Memory B cell (primary cell): Measurements from ENCODE around the gene PLXNB2.

Source experiments
- ATAC-seq: fragments of 150-1000 bp; cut with Tn5 transposase; 2 replicates; pipeline ENCODE4 v1.10.0; 2021; ENCODE audit warnings: low read depth, mild to moderate bottlenecking, moderate library complexity
- DNase-seq, 2 donors: peaks; one replicate each; pipeline ENCODE4 v3.0.0; 2022; ENCODE audit warnings: low spot score in 2 of 2
- H3K27ac Mint-ChIP-seq: one replicate; pipeline ENCODE4 v1.8.0; 2022; ENCODE audit warnings: mild to moderate bottlenecking, moderate library complexity, mixed read lengths
- H3K27me3 Mint-ChIP-seq: one replicate; pipeline ENCODE4 v1.8.0; 2022; ENCODE audit warnings: mixed read lengths
- H3K36me3 Mint-ChIP-seq: one replicate; pipeline ENCODE4 v1.8.0; 2022; ENCODE audit warnings: mild to moderate bottlenecking, mixed read lengths
- H3K4me1 Mint-ChIP-seq: one replicate; pipeline ENCODE4 v1.8.0; 2022; ENCODE audit warnings: mixed read lengths
- H3K4me3 Mint-ChIP-seq: one replicate; pipeline ENCODE4 v1.8.0; 2022; ENCODE audit warnings: mild to moderate bottlenecking, moderate library complexity, mixed read lengths
- H3K9me3 Mint-ChIP-seq: one replicate; pipeline ENCODE4 v1.8.0; 2022; ENCODE audit warnings: mixed read lengths

Gene PLXNB2

GRCh38 chr22:50267591-50268390 lies 39.7 kb downstream of the PLXNB2 start:
- DNase-seq (peak in 1 of 2 donors; percentile 44), ATAC-seq (peak; percentile 26)
- H3K9me3 Mint-ChIP-seq, result no peaks in the 10 kb centered on the region
- no peak overlapping the region for H3K27ac Mint-ChIP-seq
- no peak overlapping the region for H3K4me3 Mint-ChIP-seq
- H3K4me1 Mint-ChIP-seq, result peaks cover 9% of the 10 kb centered on the region
- H3K36me3 Mint-ChIP-seq, result no peaks in the 10 kb centered on the region
- H3K27me3 Mint-ChIP-seq, result peaks cover 5% of the 10 kb centered on the region

GRCh38 chr22:50266994-50267393 lies 40.5 kb downstream of the PLXNB2 start:
- no peak for ATAC-seq
- Mint-ChIP-seq H3K27ac (no peak overlapping the region), H3K27me3 (peaks cover 8% of the 10 kb centered on the region), H3K4me3 (no peak overlapping the region), H3K36me3 (no peaks in the 10 kb centered on the region), H3K9me3 (no peaks in the 10 kb centered on the region), H3K4me1 (peaks cover 14% of the 10 kb centered on the region)
- no peak for DNase-seq

GRCh38 chr22:50264946-50265669 lies 42.3 kb downstream of the PLXNB2 start:
- Mint-ChIP-seq H3K27ac (no peak overlapping the region), H3K27me3 (peaks cover 9% of the 10 kb centered on the region), H3K4me3 (no peak overlapping the region)

GRCh38 chr22:50264104-50264745 lies 43.2 kb downstream of the PLXNB2 start:
- no peak for ATAC-seq
- H3K36me3 Mint-ChIP-seq, result no peaks in the 10 kb centered on the region
- H3K27me3 Mint-ChIP-seq, result peaks cover 9% of the 10 kb centered on the region
- no peaks in the 10 kb centered on the region for H3K9me3 Mint-ChIP-seq
- no peak overlapping the region for H3K4me3 Mint-ChIP-seq
- DNase-seq, result no peak
- H3K4me1 Mint-ChIP-seq, result peaks cover 12% of the 10 kb centered on the region
- H3K27ac Mint-ChIP-seq, result no peak overlapping the region

More at GRCh38 chr22:50264946-50265669, 42.3 kb downstream of the PLXNB2 start:
- Mint-ChIP-seq H3K9me3 (no peaks in the 10 kb centered on the region), H3K36me3 (no peaks in the 10 kb centered on the region), H3K4me1 (peaks cover 12% of the 10 kb centered on the region)
- DNase-seq, result no peak
- ATAC-seq, result no peak

GRCh38 chr22:50262973-50263617 lies 44.4 kb downstream of the PLXNB2 start:
- Mint-ChIP-seq H3K4me3 (no peak overlapping the region), H3K4me1 (peaks cover 10% of the 10 kb centered on the region)

GRCh38 chr22:50262460-50262911 lies 45.0 kb downstream of the PLXNB2 start:
- H3K36me3 Mint-ChIP-seq, result no peaks in the 10 kb centered on the region
- ATAC-seq, result peak; percentile 38

More at GRCh38 chr22:50262973-50263617, 44.4 kb downstream of the PLXNB2 start:
- no peaks in the 10 kb centered on the region for H3K36me3 Mint-ChIP-seq
- H3K27me3 Mint-ChIP-seq, result peaks cover 15% of the 10 kb centered on the region
- no peaks in the 10 kb centered on the region for H3K9me3 Mint-ChIP-seq
- no peak overlapping the region for H3K27ac Mint-ChIP-seq
- ATAC-seq (no peak), DNase-seq (no peak)

GRCh38 chr22:50261615-50262459 lies 45.6 kb downstream of the PLXNB2 start, which contains the start of gene MAPK12:
TSS of gene MAPK12 (minus strand) at chr22:50261683. CDS start at chr22:50261509, 174 bp downstream.
- no peaks in the 10 kb centered on the region for H3K9me3 Mint-ChIP-seq
- DNase-seq (no peak), ATAC-seq (no peak)
- no peak within 1 kb of the TSS for H3K27ac Mint-ChIP-seq
- H3K27me3 Mint-ChIP-seq, result peaks cover 15% of the 10 kb centered on the region
- H3K36me3 Mint-ChIP-seq, result no peaks in the 10 kb centered on the region
- H3K4me3 Mint-ChIP-seq, result peak within 1 kb of the TSS; percentile 77
- H3K4me1 Mint-ChIP-seq, result peaks cover 10% of the 10 kb centered on the region

More at GRCh38 chr22:50262460-50262911, 45.0 kb downstream of the PLXNB2 start:
- Mint-ChIP-seq H3K27me3 (peaks cover 15% of the 10 kb centered on the region), H3K4me3 (peak overlapping the region; percentile 77), H3K27ac (no peak overlapping the region), H3K4me1 (peaks cover 10% of the 10 kb centered on the region), H3K9me3 (no peaks in the 10 kb centered on the region)
- no peak for DNase-seq

- DNase-seq, result no peak
- H3K27me3 Mint-ChIP-seq, result peaks cover 15% of the 10 kb centered on the region
Observed at GRCh38 chr22:50260801-50261614, 46.4 kb downstream of the PLXNB2 start.

GRCh38 chr22:50260434-50260800 lies 47.0 kb downstream of the PLXNB2 start:
- Mint-ChIP-seq H3K27me3 (peaks cover 15% of the 10 kb centered on the region), H3K27ac (no peak overlapping the region), H3K9me3 (no peaks in the 10 kb centered on the region), H3K36me3 (no peaks in the 10 kb centered on the region), H3K4me3 (no peak overlapping the region), H3K4me1 (peaks cover 10% of the 10 kb centered on the region)
- no peak for ATAC-seq
- no peak for DNase-seq

More at GRCh38 chr22:50260801-50261614, 46.4 kb downstream of the PLXNB2 start:
- no peak overlapping the region for H3K4me3 Mint-ChIP-seq
- peaks cover 10% of the 10 kb centered on the region for H3K4me1 Mint-ChIP-seq
- H3K36me3 Mint-ChIP-seq, result no peaks in the 10 kb centered on the region
- peak; percentile 39 for ATAC-seq
- no peaks in the 10 kb centered on the region for H3K9me3 Mint-ChIP-seq
- no peak overlapping the region for H3K27ac Mint-ChIP-seq

- ATAC-seq (no peak), DNase-seq (no peak)
- no peaks in the 10 kb centered on the region for H3K9me3 Mint-ChIP-seq
- H3K36me3 Mint-ChIP-seq, result no peaks in the 10 kb centered on the region
- H3K27ac Mint-ChIP-seq, result no peak overlapping the region
- H3K4me3 Mint-ChIP-seq, result peak overlapping the region; percentile 46
- peaks cover 6% of the 10 kb centered on the region for H3K4me1 Mint-ChIP-seq
- H3K27me3 Mint-ChIP-seq, result peaks cover 12% of the 10 kb centered on the region
Observed at GRCh38 chr22:50259302-50259701, 48.1 kb downstream of the PLXNB2 start.

GRCh38 chr22:50258361-50259292 lies 48.8 kb downstream of the PLXNB2 start:
- Mint-ChIP-seq H3K4me3 (peak overlapping the region; percentile 55), H3K4me1 (peaks cover 6% of the 10 kb centered on the region), H3K36me3 (no peaks in the 10 kb centered on the region), H3K27ac (no peak overlapping the region), H3K9me3 (no peaks in the 10 kb centered on the region), H3K27me3 (peaks cover 12% of the 10 kb centered on the region)
- DNase-seq (no peak), ATAC-seq (peak; percentile 24)
